Cerebellar nuclear complex (tissue), 1 donor: Measurements from ENCODE around the gene CRISP2.

Experiments
- DNase-seq, 2 experiments: peaks; one replicate each; lab custom pipeline; 2025; lab: John Stamatoyannopoulos, UW

CRISP2 gene

DNA sequence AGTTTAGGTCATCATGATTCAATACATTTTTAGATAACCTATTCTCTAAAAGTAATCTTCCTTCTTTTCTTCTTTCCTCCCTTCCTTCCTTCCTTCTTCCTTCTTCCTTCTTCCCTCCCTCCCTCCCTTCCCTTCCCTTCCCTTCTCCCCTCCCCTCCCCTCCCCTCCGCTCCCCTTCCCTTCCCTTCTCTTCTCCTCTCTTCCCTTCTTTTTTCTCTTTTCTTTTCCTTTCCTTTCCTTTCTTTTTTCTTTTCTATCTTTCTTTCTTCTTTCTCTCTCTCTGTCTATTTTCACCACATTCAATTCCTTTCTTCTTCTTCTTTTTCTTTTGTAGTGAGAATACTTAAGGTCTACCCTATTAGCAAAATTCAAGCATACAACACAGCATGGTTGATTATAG is 59.4 kb downstream of the CRISP2 start:
- no peak for DNase-seq

DNA sequence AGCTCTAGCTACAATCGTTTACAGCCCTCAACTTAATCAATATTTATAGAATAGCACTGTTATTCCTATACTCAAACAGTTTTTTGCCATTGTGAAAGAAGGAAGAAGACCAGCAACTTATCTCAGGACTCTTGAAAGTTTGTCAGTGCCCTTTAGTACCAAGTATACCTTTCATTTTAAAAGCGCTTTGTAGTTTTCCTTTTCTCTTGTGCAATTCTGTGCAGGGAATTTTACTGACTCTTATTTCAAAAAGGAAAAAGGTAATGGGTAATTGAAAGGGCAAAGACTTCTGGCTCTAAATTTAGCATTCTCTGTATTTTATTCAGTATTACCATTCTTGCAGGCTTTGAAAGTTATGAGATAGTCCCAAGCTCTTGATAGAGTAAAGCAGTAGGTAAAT is 59.9 kb downstream of the CRISP2 start:
- DNase-seq = no peak

DNA sequence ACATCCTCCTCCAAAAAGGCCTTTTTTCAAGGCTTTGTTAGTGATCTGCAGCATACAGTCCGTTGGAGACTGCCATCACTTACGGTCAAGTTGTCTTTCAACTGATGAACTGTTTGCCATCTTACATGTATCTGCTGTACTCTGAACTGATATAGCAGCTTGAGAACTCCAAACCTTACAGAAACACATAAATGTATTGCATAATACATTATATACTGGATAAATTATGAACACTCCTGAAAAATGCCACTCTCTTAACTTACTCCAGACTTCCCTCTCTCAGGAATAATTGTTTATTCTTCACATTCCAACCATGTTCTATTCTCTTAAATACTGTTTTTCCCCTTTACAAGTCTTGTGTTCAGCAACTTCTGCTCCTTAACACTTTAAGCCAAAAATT is 62.1 kb downstream of the CRISP2 start:
- no peak for DNase-seq

DNA sequence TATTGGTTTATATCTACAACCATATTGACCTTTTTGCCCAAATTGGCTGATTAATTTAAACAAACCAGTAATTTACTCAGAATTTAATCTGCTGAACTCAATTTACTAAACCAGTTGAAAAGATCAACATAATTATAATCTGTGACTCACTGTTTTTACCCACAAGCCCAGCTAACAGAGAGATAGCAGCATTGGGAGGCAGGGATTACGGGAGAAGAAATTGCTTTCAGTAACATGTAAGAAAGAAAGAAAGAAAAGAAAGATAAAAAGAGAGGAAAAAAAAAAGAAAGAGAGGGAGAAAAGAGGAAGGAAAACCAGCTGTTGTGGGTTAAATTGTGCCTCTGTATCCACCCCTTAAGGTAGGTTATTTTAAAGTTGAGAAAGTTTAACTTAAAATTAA is 63.4 kb downstream of the CRISP2 start:
- no peak for DNase-seq

DNA sequence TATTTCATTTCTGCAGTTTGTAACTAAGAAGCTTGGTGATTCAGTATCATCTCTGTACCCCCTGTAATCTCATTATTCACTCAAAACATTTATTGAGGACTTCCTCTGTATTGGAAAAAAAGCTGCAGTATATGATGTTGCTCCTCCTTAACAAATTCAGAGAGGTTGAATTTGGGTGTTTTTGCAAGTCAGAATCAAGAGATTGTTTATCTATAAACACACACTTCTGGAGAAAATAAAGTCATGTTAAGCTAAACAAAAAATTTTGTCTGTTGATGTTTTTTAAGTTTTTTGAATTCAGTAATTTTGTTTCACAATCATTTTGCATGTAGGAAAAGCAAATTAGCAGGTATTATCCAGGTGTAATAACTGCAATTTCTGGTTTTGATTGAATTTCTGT is 65.3 kb downstream of the CRISP2 start:
- no peak for DNase-seq

DNA sequence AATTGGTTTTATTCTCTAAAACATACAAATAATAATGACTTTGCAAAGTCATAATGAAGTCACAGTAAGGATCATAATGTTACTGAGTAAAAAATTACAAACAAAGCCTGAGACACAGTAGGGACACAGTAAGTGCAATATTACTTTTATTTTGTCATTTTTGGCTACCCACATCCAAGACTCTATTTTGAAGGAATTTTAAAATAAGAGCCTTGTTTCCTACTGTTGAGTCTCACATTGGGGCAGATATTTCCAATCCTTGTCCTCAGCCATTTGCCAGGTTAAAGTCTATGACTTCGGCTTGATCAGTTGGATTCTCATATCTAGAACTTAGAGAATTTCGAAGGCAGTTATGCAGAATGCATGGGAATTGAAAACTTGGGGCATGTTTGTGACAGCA is 65.9 kb downstream of the CRISP2 start:
- no peak for DNase-seq

DNA sequence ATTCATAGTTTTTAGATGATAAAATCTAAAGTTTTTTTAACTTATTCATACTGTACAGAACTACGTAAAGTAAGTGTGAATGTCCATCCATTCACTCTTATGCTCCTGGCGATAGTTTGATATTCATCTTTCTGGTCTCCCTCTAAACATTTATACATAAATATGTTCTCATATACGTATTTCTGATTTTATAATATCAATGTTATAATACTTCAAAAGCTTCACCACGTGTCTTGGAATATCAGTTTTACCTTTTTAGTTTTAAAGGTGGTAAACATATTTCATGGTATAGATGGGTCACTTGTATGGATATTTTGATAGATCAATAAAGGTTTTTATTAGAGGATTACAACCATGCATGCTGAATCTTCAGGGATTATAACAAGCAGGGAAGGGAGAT is 66.4 kb downstream of the CRISP2 start:
- no peak for DNase-seq

DNA sequence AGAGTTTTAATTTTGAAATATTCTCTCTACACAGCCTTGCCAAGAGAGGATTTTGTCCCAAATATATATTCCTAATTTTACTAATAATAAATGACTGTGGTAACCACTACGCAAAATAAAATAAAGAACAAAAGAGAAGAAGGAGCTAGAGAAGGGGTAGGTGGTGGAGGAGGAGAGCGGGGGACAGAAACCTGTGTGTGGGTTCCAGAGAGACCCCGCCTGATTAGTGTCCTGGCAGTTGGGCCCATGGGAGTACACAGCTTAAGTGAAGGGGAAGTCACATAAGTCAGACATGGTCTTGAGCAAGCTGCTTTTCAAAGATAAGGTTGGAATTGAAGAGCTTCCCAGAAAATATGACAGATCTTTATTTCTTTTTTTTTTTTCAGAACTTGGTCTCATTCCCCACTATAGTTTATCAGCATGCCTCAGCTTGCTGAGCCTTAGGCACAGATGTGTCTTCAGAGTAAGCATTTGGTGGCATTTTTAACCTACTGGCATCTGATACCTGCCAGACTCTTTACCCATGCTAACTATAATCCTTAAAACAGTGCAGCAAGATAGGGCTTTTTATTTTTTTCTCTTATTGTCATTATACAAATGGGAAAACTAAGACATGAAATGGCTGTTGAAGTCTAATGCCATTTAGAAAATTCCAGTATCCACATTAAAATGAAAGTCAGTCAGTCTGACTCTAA is 67.1 kb downstream of the CRISP2 start:
- DNase-seq = no peak

DNA sequence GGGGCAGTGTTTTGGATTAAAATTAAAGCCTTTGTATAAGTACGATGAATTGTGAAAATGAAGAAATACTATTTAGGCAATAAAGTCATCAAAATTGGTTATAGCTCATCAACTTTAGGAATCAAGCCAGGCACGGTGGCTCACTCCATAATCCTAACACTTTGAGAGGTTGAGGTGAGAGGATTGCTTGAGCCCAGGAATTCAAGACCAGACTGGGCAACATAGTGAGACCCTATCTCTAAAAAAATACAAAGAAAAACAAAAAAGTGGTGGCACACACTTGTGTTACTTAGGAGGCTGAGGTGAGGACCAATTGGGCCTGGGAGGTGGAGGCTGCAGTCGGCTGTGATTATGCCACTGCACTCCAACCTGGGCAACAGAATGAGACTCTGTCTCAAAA is 68.2 kb downstream of the CRISP2 start:
- DNase-seq = no peak
